K562 (cell line): ENCODE measurements around the gene TOR1A. TPM values are rescaled to one million over a fixed set of nuclear protein-coding genes. Genes with fewer than 3 reads are reported as not detected.

Experiments
- BCOR ChIP-seq: fragments of 450-650 bp; IDR thresholded peaks from 2 replicates; pipeline ENCODE4 v1.6.1; 2016
- BRD9 ChIP-seq: fragments of 450-650 bp; IDR thresholded peaks from 2 replicates; pipeline ENCODE4 v1.6.1; 2018; ENCODE audit warnings: low read depth; ENCODE audit not compliant: partially characterized antibody
- DEAF1 ChIP-seq: fragments of 450-650 bp; formaldehyde crosslinking; IDR thresholded peaks from 2 replicates; pipeline ENCODE4 v1.4.0; 2020; ENCODE audit warnings: mild to moderate bottlenecking, moderate library complexity
- EP400 ChIP-seq: fragments of 450-650 bp; IDR thresholded peaks from 2 replicates; pipeline ENCODE4 v1.6.1; 2017; ENCODE audit warnings: antibody characterized with exemption, mild to moderate bottlenecking, moderate library complexity
- FIP1L1 ChIP-seq: fragments of 200-400 bp; formaldehyde crosslinking; IDR thresholded peaks from 2 replicates; pipeline ENCODE4 v1.6.1; 2018; ENCODE audit warnings: mild to moderate bottlenecking, low read depth, low read length; ENCODE audit not compliant: poor library complexity, severe bottlenecking
- GABPB2 ChIP-seq: fragments of 250-450 bp; sonication (Bioruptor Pico); conservative IDR thresholded peaks from 2 replicates; pipeline ENCODE4 v1.5.1; 2021; ENCODE audit warnings: mild to moderate bottlenecking
- PBX2 ChIP-seq, 2 experiments: IDR thresholded peaks in 1 of 2; conservative IDR thresholded peaks in 1 of 2; 2 replicates each; pipeline ENCODE4 v1.6.1; 2016; ENCODE audit warnings: low read depth in 2 of 2, mild to moderate bottlenecking in 1 of 2, missing compliant biosample characterization in 1 of 2, missing genetic modification characterization in 1 of 2, moderate library complexity in 1 of 2
- RBM34 ChIP-seq: fragments of 200-400 bp; formaldehyde crosslinking; IDR thresholded peaks from 2 replicates; pipeline ENCODE4 v1.6.1; 2018; ENCODE audit warnings: low read length, borderline replicate concordance; ENCODE audit not compliant: insufficient read depth
- TOE1 ChIP-seq, 2 experiments: fragments of 450-650 bp in 1 of 2; sonication (generic) in 1 of 2; formaldehyde crosslinking in 1 of 2; IDR thresholded peaks; 2 replicates each; pipeline versions ENCODE4 v1.7.1 to v1.8.0; 2016 to 2022; ENCODE audit warnings: borderline replicate concordance in 2 of 2, mild to moderate bottlenecking in 2 of 2, antibody characterized with exemption in 1 of 2, inconsistent platforms in 1 of 2, low read depth in 1 of 2, missing genetic modification reagents in 1 of 2, moderate library complexity in 1 of 2
- ZNF165 ChIP-seq: fragments of 250-450 bp; sonication (Bioruptor Pico); IDR thresholded peaks from 2 replicates; pipeline ENCODE4 v1.4.0; 2020; ENCODE audit warnings: borderline replicate concordance
- ZNF280B ChIP-seq: fragments of 250-450 bp; sonication (Bioruptor Pico); IDR thresholded peaks from 2 replicates; pipeline ENCODE4 v1.5.1; 2021; ENCODE audit warnings: mild to moderate bottlenecking
- ZNF3 ChIP-seq: fragments of 250-450 bp; sonication (Bioruptor Pico); IDR thresholded peaks from 2 replicates; pipeline ENCODE4 v1.5.0; 2021; ENCODE audit warnings: mild to moderate bottlenecking, moderate library complexity
- ZNF407 ChIP-seq: fragments of 450-650 bp; IDR thresholded peaks from 2 replicates; pipeline ENCODE4 v1.6.1; 2016; ENCODE audit warnings: low read depth
- ZSCAN29 ChIP-seq: fragments of 450-650 bp; IDR thresholded peaks from 2 replicates; pipeline ENCODE4 v1.6.1; 2017
- polyA plus RNA-seq, 8 experiments: library from polyadenylated mRNA; depleted of rRNA in 4 of 8; stranded (reverse) in 5 of 8; unstranded in 3 of 8; fragments of >200 nt; fragmentation: Nextera tagmentation in 2 of 8; fragmentation: Illumina TruSeq in 1 of 8; extraction: Ambion mirVana in 2 of 8; extraction: Trizol in 1 of 8; gene quantifications; 2 replicates each; pipeline versions ENCODE4 v1.2.1 to v1.2.3, GENCODE V29; 2011 to 2014; ENCODE audit warnings: inconsistent platforms in 1 of 8, missing spikeins in 1 of 8
- total RNA-seq, 7 experiments: library from RNA; depleted of rRNA in 6 of 7; stranded (reverse); fragments of >200 nt in 6 of 7; fragmentation: Illumina TruSeq in 2 of 7; extraction: Trizol in 2 of 7; gene quantifications; 2 replicates each; pipeline versions ENCODE4 v1.2.1 to v1.2.3, GENCODE V29; 2011 to 2021; ENCODE audit warnings: low replicate concordance in 1 of 7

The TOR1A gene
- total and polyA plus RNA-seq, 9 of the 15 experiments (the other 6 are each of a cell fraction or from before 2014, with no cell fraction given), result 4.5 to 85.8 (median 51.3) TPM

GRCh38 chr9:129857207-129857606 is 33.3 kb upstream of the TOR1A start (continued):
- TF ChIP-seq DEAF1 (CRISPR knock-in tag) (no peak), ZNF280B (no peak), ZSCAN29 (no peak), ZNF165 (CRISPR knock-in tag) (no peak), FIP1L1 (no peak), ZNF407 (no peak), ZNF3 (CRISPR knock-in tag) (no peak), EP400 (no peak), BCOR (no peak), BRD9 (no peak), TOE1 (IDR thresholded peaks at IDR 0.05; ENCODE audit: borderline replicate concordance) (no peak), TOE1 (CRISPR knock-in tag; IDR thresholded peaks at IDR 0.05; ENCODE audit: borderline replicate concordance, low read depth) (no peak), RBM34 (no peak), PBX2 (CRISPR knock-in tag; IDR thresholded peaks at IDR 0.05; ENCODE audit: low read depth) (no peak), PBX2 (tag; conservative IDR thresholded peaks at IDR 0.05; ENCODE audit: low read depth) (no peak), GABPB2 (CRISPR knock-in tag) (0 out of 2 replicates have a peak, but pooled peaks have one; percentile 22)
